Measurements from ENCODE around the gene IL26. TPM values are rescaled to one million over a fixed set of nuclear protein-coding genes. Genes with fewer than 3 reads are reported as not detected.

IL26 gene
- total RNA-seq, 1 donor from 2014 or later, result not detected

DNA sequence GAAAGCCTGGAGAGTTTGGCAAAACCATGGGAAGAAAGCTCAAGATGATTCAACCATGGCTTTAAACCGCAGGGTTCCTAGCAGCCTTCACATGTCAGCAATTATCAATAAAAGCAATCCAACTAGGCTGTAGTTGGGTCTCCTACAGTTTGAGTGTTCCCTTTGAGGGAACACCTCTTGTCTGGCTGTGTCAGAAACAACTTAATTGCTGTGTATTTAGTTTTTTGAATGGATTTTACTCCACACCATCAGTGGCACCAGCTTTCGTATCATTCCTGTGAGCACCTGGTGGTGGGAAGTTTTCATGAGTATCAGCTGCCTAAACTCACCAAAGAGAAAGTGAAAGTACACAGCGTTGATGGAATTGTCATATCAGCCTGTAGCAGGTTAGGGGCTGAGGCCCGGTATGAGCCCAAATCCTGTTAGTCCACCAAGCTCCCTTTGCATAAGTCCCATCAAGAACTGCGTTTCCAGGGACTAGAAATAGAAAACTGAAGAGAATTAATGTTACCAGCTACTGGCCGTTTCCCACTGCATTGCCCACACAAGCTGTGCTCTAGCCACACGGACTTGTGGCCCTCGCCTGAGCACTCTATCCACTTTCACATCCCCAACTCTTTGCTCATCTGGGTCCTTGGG is 10.9 kb upstream of the IL26 start:
- Mint-ChIP-seq H3K27ac (ENCODE audit: unreplicated experiment) (no peak overlapping the region), H3K4me3 (ENCODE audit: unreplicated experiment) (no peak overlapping the region), H3K4me1 (ENCODE audit: unreplicated experiment) (peaks cover 27% of the 10 kb centered on the region)

GRCh38 chr12:68235576-68235975 is 10.0 kb upstream of the IL26 start:
- no peak overlapping the region for H3K27ac Mint-ChIP-seq (ENCODE audit: unreplicated experiment)
- no peaks in the 10 kb centered on the region for H3K9me3 Mint-ChIP-seq (ENCODE audit: unreplicated experiment)
- DNase-seq (ENCODE audit: extremely low spot score, unreplicated experiment), result no peak
- TF ChIP-seq CTCF (IDR thresholded peaks at IDR 0.05), result no peak
- H3K27me3 Mint-ChIP-seq (ENCODE audit: unreplicated experiment), result peaks cover 18% of the 10 kb centered on the region
- H3K4me1 Mint-ChIP-seq (ENCODE audit: unreplicated experiment), result peaks cover 17% of the 10 kb centered on the region
- no peaks in the 10 kb centered on the region for H3K36me3 Mint-ChIP-seq (ENCODE audit: unreplicated experiment)
- no peak overlapping the region for H3K4me3 Mint-ChIP-seq (ENCODE audit: unreplicated experiment)

More for the DNA sequence above, 10.9 kb upstream of the IL26 start:
- no peak for DNase-seq (ENCODE audit: extremely low spot score, unreplicated experiment)
- Mint-ChIP-seq H3K27me3 (ENCODE audit: unreplicated experiment) (peaks cover 12% of the 10 kb centered on the region), H3K9me3 (ENCODE audit: unreplicated experiment) (no peaks in the 10 kb centered on the region), H3K36me3 (ENCODE audit: unreplicated experiment) (no peaks in the 10 kb centered on the region)
- TF ChIP-seq CTCF (IDR thresholded peaks at IDR 0.05), result no peak

GRCh38 chr12:68234140-68234539 is 8.5 kb upstream of the IL26 start:
- H3K4me3 Mint-ChIP-seq (ENCODE audit: unreplicated experiment), result no peak overlapping the region
- no peak for TF ChIP-seq CTCF (IDR thresholded peaks at IDR 0.05)

GRCh38 chr12:68233498-68233897 is 7.9 kb upstream of the IL26 start:
- no peak overlapping the region for H3K4me3 Mint-ChIP-seq (ENCODE audit: unreplicated experiment)
- no peak overlapping the region for H3K27ac Mint-ChIP-seq (ENCODE audit: unreplicated experiment)
- peaks cover 22% of the 10 kb centered on the region for H3K27me3 Mint-ChIP-seq (ENCODE audit: unreplicated experiment)
- no peak for TF ChIP-seq CTCF (IDR thresholded peaks at IDR 0.05)
- peaks cover 6% of the 10 kb centered on the region for H3K4me1 Mint-ChIP-seq (ENCODE audit: unreplicated experiment)
- H3K9me3 Mint-ChIP-seq (ENCODE audit: unreplicated experiment), result no peaks in the 10 kb centered on the region
- DNase-seq (ENCODE audit: extremely low spot score, unreplicated experiment), result no peak
- H3K36me3 Mint-ChIP-seq (ENCODE audit: unreplicated experiment), result no peaks in the 10 kb centered on the region

More at GRCh38 chr12:68234140-68234539, 8.5 kb upstream of the IL26 start:
- H3K36me3 Mint-ChIP-seq (ENCODE audit: unreplicated experiment), result no peaks in the 10 kb centered on the region
- peaks cover 22% of the 10 kb centered on the region for H3K27me3 Mint-ChIP-seq (ENCODE audit: unreplicated experiment)
- peaks cover 6% of the 10 kb centered on the region for H3K4me1 Mint-ChIP-seq (ENCODE audit: unreplicated experiment)
- no peak overlapping the region for H3K27ac Mint-ChIP-seq (ENCODE audit: unreplicated experiment)
- H3K9me3 Mint-ChIP-seq (ENCODE audit: unreplicated experiment), result no peaks in the 10 kb centered on the region
- no peak for DNase-seq (ENCODE audit: extremely low spot score, unreplicated experiment)

DNA sequence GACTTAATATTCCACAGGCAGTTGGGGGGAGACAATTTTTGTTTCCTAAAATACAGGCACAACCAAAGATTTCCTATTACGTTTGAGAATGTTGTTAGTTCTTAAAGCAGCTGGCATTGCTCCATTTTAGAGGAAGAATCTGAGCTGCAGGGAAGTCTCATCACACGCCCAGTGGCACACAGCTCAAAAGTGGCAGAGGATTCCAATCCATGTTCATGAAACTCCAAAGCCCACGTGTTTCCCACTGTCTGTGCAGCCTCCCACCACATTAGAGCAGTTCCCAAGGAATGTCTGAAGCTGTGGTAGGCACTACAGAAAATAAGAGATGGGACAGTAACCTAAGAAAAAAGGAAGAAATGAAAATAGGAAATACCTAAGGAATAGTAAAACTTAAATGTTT is 6.1 kb upstream of the IL26 start:
- Mint-ChIP-seq H3K36me3 (ENCODE audit: unreplicated experiment) (no peaks in the 10 kb centered on the region), H3K4me3 (ENCODE audit: unreplicated experiment) (no peak overlapping the region), H3K4me1 (ENCODE audit: unreplicated experiment) (peaks cover 3% of the 10 kb centered on the region), H3K27me3 (ENCODE audit: unreplicated experiment) (peaks cover 22% of the 10 kb centered on the region), H3K27ac (ENCODE audit: unreplicated experiment) (no peak overlapping the region), H3K9me3 (ENCODE audit: unreplicated experiment) (no peaks in the 10 kb centered on the region)
- no peak for TF ChIP-seq CTCF (IDR thresholded peaks at IDR 0.05)
- DNase-seq (ENCODE audit: extremely low spot score, unreplicated experiment), result no peak
